ENCODE measurements around the gene IFT25. TPM values are rescaled to one million over a fixed set of nuclear protein-coding genes. Genes with fewer than 3 reads are reported as not detected.

The IFT25 gene
- total and polyA plus RNA-seq, 2 of the 13 experiments (the other 11 are each of a cell fraction or from before 2014, with no cell fraction given), result 19.7 to 48.0 TPM

DNA sequence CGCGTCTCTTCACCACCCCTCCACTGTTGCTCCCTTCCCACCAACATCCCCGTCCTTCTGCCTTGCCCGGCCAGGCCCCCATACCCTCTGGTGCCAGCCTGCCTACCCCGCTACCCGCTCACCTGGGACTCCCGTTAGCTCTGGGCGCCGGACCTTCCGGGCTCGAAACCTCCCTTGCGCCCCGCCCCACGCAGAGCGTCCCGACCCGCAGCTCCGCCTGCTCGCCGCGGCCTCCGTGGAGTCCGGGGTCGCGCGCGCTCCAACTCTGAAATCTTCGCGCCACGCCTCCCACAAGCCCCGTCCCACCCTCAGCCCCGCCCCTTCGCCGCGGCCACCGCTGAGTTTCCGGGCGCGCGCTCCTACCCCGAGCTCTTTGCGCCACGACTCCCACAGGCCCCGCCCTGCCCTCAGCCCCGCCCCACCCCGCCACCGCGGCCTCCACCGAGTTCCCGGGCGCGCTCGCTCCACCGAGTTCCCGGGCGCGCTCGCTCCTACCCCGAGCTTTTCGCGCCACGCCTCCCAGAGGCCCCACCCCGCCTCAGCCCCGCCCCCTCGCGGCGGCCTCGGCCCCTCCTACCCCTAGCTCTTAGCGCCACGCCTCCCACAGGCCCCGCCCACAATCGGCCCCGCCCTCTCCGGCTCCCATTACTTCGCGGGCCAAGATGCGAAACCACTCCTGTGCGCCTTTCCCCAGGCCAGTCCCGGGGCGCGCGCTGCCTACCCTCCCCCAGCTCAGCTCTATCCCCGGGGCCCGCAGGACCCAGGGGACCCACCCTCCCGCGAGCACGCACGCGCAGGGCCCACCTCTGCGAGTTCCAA is at the start of gene IFT25 (continued):
- TF ChIP-seq ZNF687 (CRISPR knock-in tag; IDR thresholded peaks at IDR 0.05) (peak; percentile 79), ZNF570 (CRISPR knock-in tag; IDR thresholded peaks at IDR 0.05; ENCODE audit: borderline replicate concordance) (no peak), HDAC6 (IDR thresholded peaks at IDR 0.05; ENCODE audit: low read depth, low read length) (no peak), RXRB (CRISPR knock-in tag; IDR thresholded peaks at IDR 0.05; ENCODE audit: borderline replicate concordance) (0 out of 2 replicates have a peak, but pooled peaks have one; percentile 20), RBFOX2 (IDR thresholded peaks at IDR 0.05; ENCODE audit: low read depth, low read length) (peak; percentile 72), ZNF597 (CRISPR knock-in tag; IDR thresholded peaks at IDR 0.05) (no peak), KLF9 (CRISPR knock-in tag; IDR thresholded peaks at IDR 0.05; ENCODE audit: low read depth) (no peak), HES4 (CRISPR knock-in tag; IDR thresholded peaks at IDR 0.05; ENCODE audit: borderline replicate concordance) (0 out of 2 replicates have a peak, but pooled peaks have one; percentile 22), EP300 (IDR thresholded peaks at IDR 0.05; ENCODE audit: low read depth in 2 of 2, low read length in 2 of 2) (no peak), EP300 (CRISPR knock-in tag; IDR thresholded peaks at IDR 0.05; ENCODE audit: borderline replicate concordance) (no peak), SMC3 (IDR thresholded peaks at IDR 0.05; ENCODE audit: low read length) (no peak), ZNF33B (CRISPR knock-in tag; IDR thresholded peaks at IDR 0.05) (no peak), ZFYVE20 (CRISPR knock-in tag; IDR thresholded peaks at IDR 0.05; ENCODE audit: borderline replicate concordance, low read depth) (no peak), ZZZ3 (CRISPR knock-in tag; IDR thresholded peaks at IDR 0.05; ENCODE audit: borderline replicate concordance) (0 out of 2 replicates have a peak, but pooled peaks have one; percentile 29), ZNF234 (CRISPR knock-in tag; conservative IDR thresholded peaks at IDR 0.05) (no peak), ZNF777 (CRISPR knock-in tag; IDR thresholded peaks at IDR 0.05) (peak; percentile 52; the same call in 1 of the 2 replicates), GATAD2A (CRISPR knock-in tag; IDR thresholded peaks at IDR 0.05) (no peak; the same call in 1 of the 2 replicates), YY1 (IDR thresholded peaks at IDR 0.05; ENCODE audit: insufficient read depth, insufficient replicate concordance, low read depth, low read length) (no peak), U2AF2 (IDR thresholded peaks at IDR 0.05; ENCODE audit: low read depth, low read length) (no peak), RXRA (CRISPR knock-in tag; IDR thresholded peaks at IDR 0.05) (no peak), CREB3 (CRISPR knock-in tag; IDR thresholded peaks at IDR 0.05) (no peak)
- TF ChIP-seq, protein P1, sequence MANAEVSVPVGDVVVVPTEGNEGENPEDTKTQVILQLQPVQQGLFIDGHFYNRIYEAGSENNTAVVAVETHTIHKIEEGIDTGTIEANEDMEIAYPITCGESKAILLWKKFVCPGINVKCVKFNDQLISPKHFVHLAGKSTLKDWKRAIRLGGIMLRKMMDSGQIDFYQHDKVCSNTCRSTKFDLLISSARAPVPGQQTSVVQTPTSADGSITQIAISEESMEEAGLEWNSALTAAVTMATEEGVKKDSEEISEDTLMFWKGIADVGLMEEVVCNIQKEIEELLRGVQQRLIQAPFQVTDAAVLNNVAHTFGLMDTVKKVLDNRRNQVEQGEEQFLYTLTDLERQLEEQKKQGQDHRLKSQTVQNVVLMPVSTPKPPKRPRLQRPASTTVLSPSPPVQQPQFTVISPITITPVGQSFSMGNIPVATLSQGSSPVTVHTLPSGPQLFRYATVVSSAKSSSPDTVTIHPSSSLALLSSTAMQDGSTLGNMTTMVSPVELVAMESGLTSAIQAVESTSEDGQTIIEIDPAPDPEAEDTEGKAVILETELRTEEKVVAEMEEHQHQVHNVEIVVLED (CRISPR knock-in tag; IDR thresholded peaks at IDR 0.05; ENCODE audit: borderline replicate concordance), result peak; percentile 77

All from HepG2 (cell line).